Activated CD8-positive, alpha-beta memory T cell treated with anti-CD3 and anti-CD28 coated beads, Interleukin-2, amount 50 U/mL, for 4 hours (primary cell): ENCODE results near the gene INPP5E.
A peak's percentile ranks its signal among the peaks of the same experiment; 100 is the strongest.

Experiments used
- DNase-seq: peaks from one replicate; pipeline ENCODE4 v3.0.0-alpha.2; 2020

The INPP5E gene

GRCh38 chr9:136445799-136446198 lies 6.2 kb upstream of the INPP5E start:
- DNase-seq = no peak

GRCh38 chr9:136444102-136444501 lies 4.5 kb upstream of the INPP5E start:
- DNase-seq = no peak

- no peak for DNase-seq
Observed at GRCh38 chr9:136443687-136444086, 4.0 kb upstream of the INPP5E start.

- no peak for DNase-seq
Observed at GRCh38 chr9:136443087-136443486, 3.4 kb upstream of the INPP5E start.

GRCh38 chr9:136442265-136442664 lies 2.6 kb upstream of the INPP5E start:
- DNase-seq = no peak

GRCh38 chr9:136441681-136442245 lies 2.1 kb upstream of the INPP5E start:
- DNase-seq = no peak

GRCh38 chr9:136441191-136441680 lies 1.6 kb upstream of the INPP5E start:
- no peak for DNase-seq

- peak; percentile 60 for DNase-seq
Observed at GRCh38 chr9:136438548-136439480, 831 bp downstream of the INPP5E start.

GRCh38 chr9:136437839-136438547 lies 1.7 kb downstream of the INPP5E start:
- no peak for DNase-seq

- DNase-seq = no peak
Observed at GRCh38 chr9:136437430-136437829, 2.2 kb downstream of the INPP5E start.

GRCh38 chr9:136436055-136436634 lies 3.5 kb downstream of the INPP5E start:
- no peak for DNase-seq

GRCh38 chr9:136434580-136435169 lies 5.0 kb downstream of the INPP5E start:
- no peak for DNase-seq

- no peak for DNase-seq
Observed at GRCh38 chr9:136433849-136434579, 5.6 kb downstream of the INPP5E start.

- DNase-seq = no peak
Observed at GRCh38 chr9:136433043-136433715, 6.5 kb downstream of the INPP5E start.

- no peak for DNase-seq
Observed at GRCh38 chr9:136432591-136432990, 7.1 kb downstream of the INPP5E start.

GRCh38 chr9:136431782-136432350 lies 7.8 kb downstream of the INPP5E start:
- no peak for DNase-seq

GRCh38 chr9:136430588-136431234 lies 8.9 kb downstream of the INPP5E start:
- no peak for DNase-seq

GRCh38 chr9:136429683-136430491 lies 9.8 kb downstream of the INPP5E start:
- no peak for DNase-seq

- DNase-seq = no peak
Observed at GRCh38 chr9:136429075-136429628, 10.5 kb downstream of the INPP5E start.
